IMR-90 (cell line): Measurements from ENCODE around the gene OR4K17. TPM values are rescaled to one million over a fixed set of nuclear protein-coding genes. Genes with fewer than 3 reads are reported as not detected.

Experiments used
- ATAC-seq: fragments of 200-7000 bp; cut with Tn5 transposase; 2 replicates; pipeline ENCODE4 v1.9.1; 2020; ENCODE audit warnings: low read depth, mild to moderate bottlenecking, moderate library complexity
- BruUV-seq: library from RNA; stranded (reverse); fragments of 400-500 nt; replicated peaks from 2 replicates; lab custom pipeline; 2021; lab: Mats Ljungman, UMichigan
- CTCF ChIA-PET: fragments of 300-600 bp; formaldehyde crosslinking; extraction: SDS; loops from one replicate; lab custom pipeline; 2021; ENCODE audit warnings: antibody characterized with exemption; lab: Yijun Ruan, JAX
- POLR2A ChIA-PET: fragments of 300-600 bp; sonication (Branson Sonifier 250); formaldehyde crosslinking; loops from one replicate; lab custom pipeline; 2022; ENCODE audit warnings: antibody characterized with exemption; ENCODE audit not compliant: unreplicated experiment; lab: Charles Lee
- DNase-seq: peaks from one replicate; pipeline ENCODE4 v3.0.0; 2013
- H2AFZ ChIP-seq: replicated peaks from 2 replicates; pipeline ENCODE3; 2013; ENCODE audit warnings: low read length, mild to moderate bottlenecking; ENCODE audit not compliant: poor library complexity
- H2AK5ac ChIP-seq: 2 replicates; pipeline ENCODE4 v1.6.1; 2013; ENCODE audit warnings: low read depth, low read length, inconsistent platforms
- H2AK9ac ChIP-seq: replicated peaks from 2 replicates; pipeline ENCODE3; 2013; ENCODE audit warnings: mild to moderate bottlenecking, low read depth, low read length, moderate library complexity; ENCODE audit not compliant: poor library complexity
- H2BK120ac ChIP-seq: 2 replicates; pipeline ENCODE4 v1.6.1; 2013; ENCODE audit warnings: low read depth, low read length, inconsistent platforms
- H2BK15ac ChIP-seq: 3 replicates; pipeline ENCODE4 v1.6.1; 2013; ENCODE audit warnings: low read depth, low read length, inconsistent platforms
- H2BK20ac ChIP-seq: 2 replicates; pipeline ENCODE4 v1.6.1; 2013; ENCODE audit warnings: low read depth, mild to moderate bottlenecking, inconsistent platforms, low read length, moderate library complexity
- H2BK5ac ChIP-seq: 2 replicates; pipeline ENCODE4 v1.6.1; 2013; ENCODE audit warnings: mild to moderate bottlenecking, low read depth, low read length, inconsistent platforms; ENCODE audit not compliant: poor library complexity, severe bottlenecking
- H3K14ac ChIP-seq: replicated peaks from 2 replicates; pipeline ENCODE4 v1.6.1; 2013; ENCODE audit warnings: low read depth, low read length, inconsistent platforms
- H3K18ac ChIP-seq: 2 replicates; pipeline ENCODE4 v1.6.1; 2013; ENCODE audit warnings: low read depth, low read length, control low read depth
- H3K23ac ChIP-seq: 2 replicates; pipeline ENCODE4 v1.6.1; 2013; ENCODE audit warnings: low read depth, low read length, inconsistent platforms
- H3K27ac ChIP-seq: 2 replicates; pipeline ENCODE4 v1.5.1; 2013; ENCODE audit warnings: mild to moderate bottlenecking, control low read depth, low read length; ENCODE audit not compliant: insufficient read depth
- H3K27me3 ChIP-seq: 2 replicates; pipeline ENCODE4 v1.6.1; 2013; ENCODE audit warnings: low read length; ENCODE audit not compliant: control insufficient read depth, insufficient read depth
- H3K36me3 ChIP-seq: 2 replicates; pipeline ENCODE4 v1.6.1; 2013; ENCODE audit warnings: low read length, mixed read lengths; ENCODE audit not compliant: control insufficient read depth, insufficient read depth
- H3K4ac ChIP-seq: 2 replicates; pipeline ENCODE4 v1.6.1; 2013; ENCODE audit warnings: low read depth, low read length, inconsistent platforms
- H3K4me1 ChIP-seq: 2 replicates; pipeline ENCODE4 v1.6.1; 2013; ENCODE audit warnings: low read length, mixed read lengths; ENCODE audit not compliant: control insufficient read depth, insufficient read depth
- H3K4me2 ChIP-seq: 2 replicates; pipeline ENCODE4 v1.6.1; 2013; ENCODE audit warnings: low read depth, mild to moderate bottlenecking, control low read depth, low read length, moderate library complexity
- H3K4me3 ChIP-seq: 2 replicates; pipeline ENCODE4 v1.5.1; 2013; ENCODE audit warnings: low read depth, mild to moderate bottlenecking, control low read depth, low read length, moderate library complexity; ENCODE audit not compliant: insufficient read depth
- H3K56ac ChIP-seq: 2 replicates; pipeline ENCODE4 v1.6.1; 2013; ENCODE audit warnings: low read length, inconsistent platforms; ENCODE audit not compliant: insufficient read depth; ENCODE audit errors: extremely low read depth
- H3K79me1 ChIP-seq, 2 experiments: 2 replicates each; pipeline ENCODE4 v1.6.1; 2013; ENCODE audit warnings: low read length in 2 of 2, inconsistent platforms in 1 of 2, low read depth in 1 of 2
- H3K9ac ChIP-seq: 2 replicates; pipeline ENCODE4 v1.6.1; 2013; ENCODE audit warnings: low read depth, low read length, control low read depth
- H3K9me1 ChIP-seq: 2 replicates; pipeline ENCODE4 v1.6.1; 2013; ENCODE audit warnings: low read length, inconsistent platforms; ENCODE audit not compliant: insufficient read depth
- H3K9me3 ChIP-seq: 2 replicates; pipeline ENCODE4 v1.6.1; 2013; ENCODE audit warnings: low read length; ENCODE audit not compliant: control insufficient read depth, insufficient read depth
- H4K20me1 ChIP-seq: 2 replicates; pipeline ENCODE4 v1.6.1; 2013; ENCODE audit warnings: low read length, inconsistent platforms; ENCODE audit not compliant: insufficient read depth
- H4K5ac ChIP-seq: 2 replicates; pipeline ENCODE4 v1.6.1; 2013; ENCODE audit warnings: mild to moderate bottlenecking, low read depth, low read length, control low read depth
- H4K8ac ChIP-seq, 2 experiments: 2 replicates each; pipeline ENCODE4 v1.6.1; 2013; ENCODE audit warnings: low read depth in 2 of 2, low read length in 2 of 2, control low read depth in 1 of 2, inconsistent platforms in 1 of 2
- H4K91ac ChIP-seq: 2 replicates; pipeline ENCODE4 v1.6.1; 2013; ENCODE audit warnings: low read depth, low read length, inconsistent platforms; ENCODE audit not compliant: insufficient read depth
- BHLHE40 ChIP-seq: fragments of 150-350 bp; IDR thresholded peaks from 2 replicates; pipeline ENCODE4 v1.6.1; 2016; ENCODE audit warnings: mild to moderate bottlenecking, low read depth, low read length
- CEBPB ChIP-seq: IDR thresholded peaks from 2 replicates; pipeline ENCODE4 v1.6.1; 2012; ENCODE audit warnings: low read depth, low read length, improper control_type of control experiment
- CHD1 ChIP-seq: IDR thresholded peaks from 2 replicates; pipeline ENCODE4 v1.6.1; 2012; ENCODE audit warnings: low read depth, low read length, improper control_type of control experiment
- CTCF ChIP-seq: conservative IDR thresholded peaks from 2 replicates; pipeline ENCODE4 v1.5.1; 2012; ENCODE audit warnings: mild to moderate bottlenecking, low read depth, low read length, improper control_type of control experiment
- FOS ChIP-seq: fragments of 150-350 bp; IDR thresholded peaks from 2 replicates; pipeline ENCODE4 v1.6.1; 2016; ENCODE audit warnings: low read depth, low read length
- MAFK ChIP-seq: IDR thresholded peaks from 2 replicates; pipeline ENCODE4 v1.6.1; 2012; ENCODE audit warnings: low read depth, low read length, improper control_type of control experiment
- MAZ ChIP-seq: IDR thresholded peaks from 2 replicates; pipeline ENCODE4 v1.6.1; 2012; ENCODE audit warnings: low read depth, mild to moderate bottlenecking, low read length, improper control_type of control experiment, moderate library complexity, borderline replicate concordance
- MXI1 ChIP-seq: IDR thresholded peaks from 2 replicates; pipeline ENCODE4 v1.6.1; 2012; ENCODE audit warnings: low read depth, mild to moderate bottlenecking, low read length, moderate library complexity, borderline replicate concordance
- NFE2L2 ChIP-seq: fragments of 150-350 bp; IDR thresholded peaks from 2 replicates; pipeline ENCODE4 v1.6.1; 2016; ENCODE audit warnings: low read depth, mild to moderate bottlenecking, low read length
- POLR2A ChIP-seq: IDR thresholded peaks from 2 replicates; pipeline ENCODE4 v1.6.1; 2012; ENCODE audit warnings: mild to moderate bottlenecking, low read depth, low read length
- RAD21 ChIP-seq: IDR thresholded peaks from 2 replicates; pipeline ENCODE4 v1.6.1; 2012; ENCODE audit warnings: low read length, improper control_type of control experiment
- RCOR1 ChIP-seq: IDR thresholded peaks from 2 replicates; pipeline ENCODE4 v1.6.1; 2012; ENCODE audit warnings: mild to moderate bottlenecking, low read length, improper control_type of control experiment; ENCODE audit not compliant: insufficient replicate concordance
- RFX5 ChIP-seq: IDR thresholded peaks from 2 replicates; pipeline ENCODE4 v1.8.0; 2012; ENCODE audit warnings: low read depth, mild to moderate bottlenecking, low read length, moderate library complexity
- SMC3 ChIP-seq: fragments of 150-350 bp; IDR thresholded peaks from 2 replicates; pipeline ENCODE4 v1.6.1; 2016; ENCODE audit warnings: low read depth, mild to moderate bottlenecking, antibody characterized with exemption, low read length, moderate library complexity
- USF2 ChIP-seq: fragments of 150-350 bp; IDR thresholded peaks from 2 replicates; pipeline ENCODE4 v1.6.1; 2017; ENCODE audit warnings: mild to moderate bottlenecking, antibody characterized with exemption, low read length, low read depth
- dilution Hi-C: fragments of 300-500 bp; cut with HindIII; formaldehyde crosslinking; loops from one replicate; pipeline ENCODE4 v1.14.3; 2018; ENCODE audit warnings: low sequenced_read_pairs; ENCODE audit not compliant: unreplicated experiment
- in situ Hi-C: fragments of 300-500 bp; cut with MboI; formaldehyde crosslinking; loops from 3 replicates; pipeline ENCODE4 v1.14.3; 2019; ENCODE audit warnings: low sequenced_read_pairs, inconsistent platforms, mixed read lengths
- intact Hi-C: fragments of 100-400 bp; cut with micrococcal nuclease; formaldehyde crosslinking; loops from 2 replicates; pipeline ENCODE4 v1.10.0; 2022
- polyA plus RNA-seq, 3 experiments: library from polyadenylated mRNA; depleted of rRNA; stranded (reverse); fragments of >200 nt; gene quantifications; 2 replicates each; pipeline ENCODE4 v1.2.3, GENCODE V29; 2012; ENCODE audit warnings: low replicate concordance in 1 of 3
- total RNA-seq: library from RNA; depleted of rRNA; stranded (reverse); fragments of >200 nt; gene quantifications from 2 replicates; pipeline ENCODE4 v1.2.3, GENCODE V29; 2012
- TF ChIP-seq, protein P1 (sequence below): fragments of 150-350 bp; IDR thresholded peaks from 2 replicates; pipeline ENCODE4 v1.6.1; 2016; ENCODE audit warnings: low read depth, mild to moderate bottlenecking, low read length, moderate library complexity, borderline replicate concordance

OR4K17 gene
- total and polyA plus RNA-seq, 2 of the 4 experiments (the other 2 are of a cell fraction), result not detected

- H3K36me3 ChIP-seq, result no peaks in the 10 kb centered on the region
- H2BK15ac ChIP-seq, result no peak overlapping the region
- peaks cover 12% of the 10 kb centered on the region for H3K9me3 ChIP-seq
- H2AFZ ChIP-seq, result no peak overlapping the region
- no peaks in the 10 kb centered on the region for H3K9me1 ChIP-seq
- H3K23ac ChIP-seq, result no peak overlapping the region
- H3K79me1 ChIP-seq, result no peaks in the 10 kb centered on the region
- in situ Hi-C loops (no loop called here), dilution Hi-C loops (no loop called here), intact Hi-C loops (no loop called here)
- no peaks in the 10 kb centered on the region for H3K27me3 ChIP-seq
- no peak overlapping the region for H4K8ac ChIP-seq
- no TSS peak for BruUV-seq
- ATAC-seq (no peak), DNase-seq (no peak)
- no peak overlapping the region for H3K9ac ChIP-seq
- no peak overlapping the region for H2AK9ac ChIP-seq
- ChIA-PET CTCF (no interaction called here), POLR2A (no interaction called here)
- H4K5ac ChIP-seq, result no peak overlapping the region
- H2BK5ac ChIP-seq, result no peak overlapping the region
- no peak overlapping the region for H4K91ac ChIP-seq
- H3K18ac ChIP-seq, result no peak overlapping the region
- H3K4me1 ChIP-seq, result no peaks in the 10 kb centered on the region
- H2AK5ac ChIP-seq, result no peak overlapping the region
- no peak overlapping the region for H3K4me2 ChIP-seq
- TF ChIP-seq NFE2L2 (no peak), RAD21 (no peak), MAZ (no peak), FOS (no peak), RCOR1 (no peak), RFX5 (no peak), USF2 (no peak), MAFK (no peak), BHLHE40 (no peak), SMC3 (no peak), CTCF (no peak), MXI1 (no peak), CEBPB (no peak), POLR2A (no peak), CHD1 (no peak)
- TF ChIP-seq, protein P1, sequence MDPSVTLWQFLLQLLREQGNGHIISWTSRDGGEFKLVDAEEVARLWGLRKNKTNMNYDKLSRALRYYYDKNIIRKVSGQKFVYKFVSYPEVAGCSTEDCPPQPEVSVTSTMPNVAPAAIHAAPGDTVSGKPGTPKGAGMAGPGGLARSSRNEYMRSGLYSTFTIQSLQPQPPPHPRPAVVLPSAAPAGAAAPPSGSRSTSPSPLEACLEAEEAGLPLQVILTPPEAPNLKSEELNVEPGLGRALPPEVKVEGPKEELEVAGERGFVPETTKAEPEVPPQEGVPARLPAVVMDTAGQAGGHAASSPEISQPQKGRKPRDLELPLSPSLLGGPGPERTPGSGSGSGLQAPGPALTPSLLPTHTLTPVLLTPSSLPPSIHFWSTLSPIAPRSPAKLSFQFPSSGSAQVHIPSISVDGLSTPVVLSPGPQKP, result no peak
- no peak overlapping the region for H3K27ac ChIP-seq
- H3K4me3 ChIP-seq, result no peak overlapping the region
- H3K4ac ChIP-seq, result no peak overlapping the region
- no peaks in the 10 kb centered on the region for H4K20me1 ChIP-seq
- H2BK120ac ChIP-seq, result no peak overlapping the region
- H3K56ac ChIP-seq, result no peak overlapping the region
- no peak overlapping the region for H2BK20ac ChIP-seq
- H3K14ac ChIP-seq, result no peak overlapping the region
Observed at GRCh38 chr14:20167091-20167490, 56.6 kb downstream of the OR4K17 start.
